RWPE2 (cell line): ENCODE results near the gene ARHGAP26.

ENCODE experiments used
- ATAC-seq: fragments of 200-7000 bp; cut with Tn5 transposase; 3 replicates; pipeline ENCODE4 v1.9.1; 2021; ENCODE audit warnings: low read depth
- DNase-seq: peaks from one replicate; pipeline ENCODE4 v3.0.0-alpha.2; 2020; ENCODE audit warnings: low spot score
- H3K27ac ChIP-seq: fragments of 450-650 bp; 2 replicates; pipeline ENCODE4 v1.5.1; 2017; ENCODE audit warnings: mild to moderate bottlenecking; ENCODE audit not compliant: poor library complexity, severe bottlenecking
- H3K27me3 ChIP-seq: fragments of 250-450 bp; sonication (Bioruptor Pico); 2 replicates; pipeline ENCODE4 v1.5.1; 2021; ENCODE audit warnings: mild to moderate bottlenecking, moderate library complexity; ENCODE audit not compliant: insufficient read depth, poor library complexity, severe bottlenecking
- H3K36me3 ChIP-seq: fragments of 250-450 bp; sonication (Bioruptor Pico); 2 replicates; pipeline ENCODE4 v1.5.1; 2020; ENCODE audit warnings: low read depth, mild to moderate bottlenecking, moderate library complexity
- H3K4me1 ChIP-seq: fragments of 250-450 bp; sonication (Bioruptor Pico); 2 replicates; pipeline ENCODE4 v1.5.1; 2021; ENCODE audit warnings: mild to moderate bottlenecking, moderate library complexity; ENCODE audit not compliant: insufficient read depth, poor library complexity, severe bottlenecking
- H3K4me3 ChIP-seq: fragments of 250-450 bp; sonication (Bioruptor Pico); 2 replicates; pipeline ENCODE4 v1.5.1; 2021; ENCODE audit warnings: mild to moderate bottlenecking, moderate library complexity; ENCODE audit not compliant: severe bottlenecking
- H3K9me3 ChIP-seq: fragments of 250-450 bp; sonication (Bioruptor Pico); 2 replicates; pipeline ENCODE4 v1.5.1; 2021; ENCODE audit warnings: mild to moderate bottlenecking, moderate library complexity; ENCODE audit not compliant: severe bottlenecking
- CTCF ChIP-seq: fragments of 450-650 bp; IDR thresholded peaks from one replicate; pipeline ENCODE4 v1.5.1; 2017; ENCODE audit warnings: mild to moderate bottlenecking, moderate library complexity; ENCODE audit not compliant: poor library complexity, severe bottlenecking

ARHGAP26 gene

GRCh38 chr5:143188083-143188482 is 417.9 kb downstream of the ARHGAP26 start:
- Histone ChIP-seq H3K4me3 (no peak overlapping the region), H3K27me3 (no peaks in the 10 kb centered on the region), H3K27ac (no peak overlapping the region), H3K4me1 (peaks cover 5% of the 10 kb centered on the region), H3K9me3 (no peaks in the 10 kb centered on the region), H3K36me3 (no peaks in the 10 kb centered on the region)
- TF ChIP-seq CTCF = no peak
- ATAC-seq (no peak), DNase-seq (no peak)

- DNase-seq (no peak), ATAC-seq (no peak)
- Histone ChIP-seq H3K27ac (no peak overlapping the region), H3K9me3 (no peaks in the 10 kb centered on the region), H3K4me1 (peaks cover 5% of the 10 kb centered on the region), H3K27me3 (no peaks in the 10 kb centered on the region), H3K36me3 (no peaks in the 10 kb centered on the region), H3K4me3 (no peak overlapping the region)
- TF ChIP-seq CTCF = no peak
Measured at GRCh38 chr5:143188692-143189091, 418.5 kb downstream of the ARHGAP26 start.

- peaks cover 13% of the 10 kb centered on the region for H3K4me1 ChIP-seq
- no peaks in the 10 kb centered on the region for H3K27me3 ChIP-seq
- no peak overlapping the region for H3K27ac ChIP-seq
- DNase-seq (no peak), ATAC-seq (no peak)
- no peaks in the 10 kb centered on the region for H3K9me3 ChIP-seq
- no peak overlapping the region for H3K4me3 ChIP-seq
- TF ChIP-seq CTCF = no peak
- no peaks in the 10 kb centered on the region for H3K36me3 ChIP-seq
Measured at GRCh38 chr5:143190260-143190810, 420.2 kb downstream of the ARHGAP26 start.

- Histone ChIP-seq H3K27me3 (no peaks in the 10 kb centered on the region), H3K9me3 (no peaks in the 10 kb centered on the region), H3K36me3 (no peaks in the 10 kb centered on the region), H3K27ac (no peak overlapping the region), H3K4me1 (peaks cover 19% of the 10 kb centered on the region), H3K4me3 (no peak overlapping the region)
- DNase-seq (no peak), ATAC-seq (no peak)
- no peak for TF ChIP-seq CTCF
Measured at GRCh38 chr5:143191720-143192119, 421.5 kb downstream of the ARHGAP26 start.

- TF ChIP-seq CTCF = no peak
- ATAC-seq = no peak
- H3K9me3 ChIP-seq = peaks cover under 1% of the 10 kb centered on the region
- H3K4me3 ChIP-seq = no peak overlapping the region
- DNase-seq = no peak
- H3K27ac ChIP-seq = no peak overlapping the region
- H3K36me3 ChIP-seq = no peaks in the 10 kb centered on the region
- H3K27me3 ChIP-seq = no peaks in the 10 kb centered on the region
- H3K4me1 ChIP-seq = peaks cover 19% of the 10 kb centered on the region
Measured at GRCh38 chr5:143192191-143192900, 422.2 kb downstream of the ARHGAP26 start.
